DMS 273 treated with DMSO at 0.1 percent for 48 hours (cell line): ENCODE measurements around the gene SKAP1.

ENCODE experiments used
- DNase-seq: peaks from one replicate; lab custom pipeline; 2025; lab: John Stamatoyannopoulos, UW

SKAP1 gene

DNA sequence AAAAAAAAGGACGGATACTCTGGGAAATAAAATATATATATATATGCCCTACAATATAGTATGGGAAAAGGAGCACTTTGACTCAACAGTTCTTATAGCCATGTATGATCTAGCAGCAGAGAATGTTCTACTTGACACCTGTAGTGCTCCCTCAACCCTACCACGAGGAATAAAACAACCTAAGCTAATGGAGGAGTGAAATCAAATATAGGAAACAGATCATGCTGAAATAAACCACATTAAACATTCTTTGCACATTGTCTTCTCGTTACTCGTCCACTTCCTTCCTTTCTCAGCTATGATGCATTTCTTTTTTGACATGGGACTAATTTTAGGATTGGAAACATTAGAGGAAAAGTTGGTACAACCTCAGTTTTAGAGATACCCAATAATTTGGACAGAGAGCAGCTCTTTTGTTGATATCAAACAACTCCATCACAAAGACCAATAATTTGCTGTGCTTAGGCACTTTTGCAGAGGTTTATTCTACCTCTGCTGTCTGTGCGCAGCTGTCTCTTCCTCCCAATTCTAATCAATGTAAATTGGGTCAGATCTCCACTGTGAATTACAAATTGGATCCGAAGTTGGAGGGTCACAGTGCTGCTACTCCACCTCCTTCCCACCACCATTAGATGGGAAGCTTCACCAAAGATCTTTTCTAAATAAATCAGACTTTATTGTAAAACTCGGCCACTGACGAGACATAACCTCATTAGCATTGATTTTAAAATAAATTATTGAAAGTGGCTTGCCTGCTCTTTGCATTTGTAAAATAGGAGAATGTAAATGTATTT lies 256.6 kb downstream of the SKAP1 start:
- no peak for DNase-seq

DNA sequence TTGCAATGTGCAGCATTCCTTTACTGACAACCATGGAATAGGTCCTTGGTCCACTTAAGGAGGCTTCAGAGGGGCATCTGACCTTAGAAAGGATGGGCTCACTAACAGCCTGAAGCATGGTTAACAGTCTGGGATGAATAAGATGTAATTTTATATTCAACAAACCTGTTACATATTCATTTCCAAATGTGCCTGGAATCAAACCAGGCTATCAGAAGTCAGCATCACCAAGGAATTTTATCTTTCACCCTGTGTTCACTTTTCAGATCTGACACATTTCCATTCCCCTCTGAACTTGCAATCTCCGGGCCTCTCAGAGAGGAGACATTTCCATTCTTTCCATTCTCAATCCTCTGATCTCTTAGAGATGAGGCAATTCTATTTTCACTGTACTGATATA lies 260.1 kb downstream of the SKAP1 start:
- no peak for DNase-seq

DNA sequence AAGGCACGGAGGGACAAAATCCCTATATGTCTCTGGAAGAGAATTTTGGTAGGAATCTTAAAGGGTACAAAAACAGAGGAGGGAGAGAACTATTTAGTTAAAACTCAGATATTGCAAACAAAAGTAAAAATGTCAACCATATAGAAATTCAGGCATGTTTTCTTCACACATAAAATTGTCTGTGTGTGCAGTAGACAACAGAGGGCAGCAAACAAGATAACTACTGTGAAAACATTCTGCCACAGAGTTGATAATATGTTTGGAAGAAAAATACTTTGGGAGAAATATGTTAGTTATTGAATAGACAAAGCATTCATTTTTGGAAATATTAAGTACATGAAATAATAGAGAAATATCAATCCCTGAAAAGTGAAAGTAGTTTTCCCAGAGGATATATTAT lies 266.2 kb downstream of the SKAP1 start:
- no peak for DNase-seq

DNA sequence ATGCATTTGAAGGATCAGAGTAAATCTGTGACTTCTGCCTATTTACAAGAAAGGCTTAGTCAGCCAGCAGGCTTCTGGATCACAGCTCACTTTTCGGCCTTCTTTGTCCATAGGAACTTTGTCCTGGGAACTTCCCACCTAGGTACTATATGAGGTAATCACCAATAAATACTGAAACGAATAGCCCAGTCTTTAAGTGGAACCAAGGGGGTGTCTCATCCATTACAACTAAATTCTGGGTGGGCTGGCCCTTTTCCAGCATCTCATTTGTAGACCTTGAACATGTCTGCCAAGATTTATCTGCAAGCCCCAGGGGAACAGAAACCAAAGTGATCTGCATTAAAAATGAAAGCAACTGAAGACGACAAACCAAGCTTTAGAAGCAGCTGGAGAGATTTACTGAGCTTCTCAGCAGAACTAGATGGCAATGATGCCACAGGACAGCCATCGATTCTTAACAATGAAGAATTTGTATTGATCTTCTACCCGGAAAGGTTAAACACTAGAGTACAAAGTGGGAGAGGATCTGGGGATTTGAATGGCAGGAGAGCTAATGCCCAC lies 267.0 kb downstream of the SKAP1 start:
- no peak for DNase-seq

DNA sequence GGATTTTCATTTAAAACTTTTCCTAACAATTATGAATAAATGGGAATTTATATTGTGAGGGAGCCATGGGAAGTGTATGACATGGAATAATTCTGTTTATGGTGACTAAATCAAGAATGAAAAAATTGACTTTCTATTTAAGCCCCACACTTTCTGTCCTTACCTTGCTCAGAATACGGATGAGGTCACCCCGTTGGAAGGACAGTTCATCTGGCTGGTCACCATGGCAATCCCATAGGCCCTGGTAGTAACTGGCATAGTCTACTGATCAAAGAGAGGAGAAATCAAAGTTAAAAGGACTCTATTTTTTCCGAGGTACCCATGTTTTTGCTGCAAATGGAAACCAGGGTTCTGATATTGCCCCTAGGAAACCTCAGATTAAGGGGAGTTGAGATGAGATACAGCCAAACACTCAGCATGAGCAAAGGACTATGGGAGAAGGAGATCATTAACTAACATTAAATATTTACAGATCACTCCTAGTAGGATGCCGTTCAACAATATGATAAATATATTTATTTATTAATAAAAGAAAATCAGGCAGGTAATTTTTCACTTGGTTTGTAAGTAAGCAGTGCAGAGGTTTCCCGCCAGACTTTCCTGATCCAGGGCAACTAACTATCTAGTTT lies 267.6 kb downstream of the SKAP1 start:
- DNase-seq, result no peak

DNA sequence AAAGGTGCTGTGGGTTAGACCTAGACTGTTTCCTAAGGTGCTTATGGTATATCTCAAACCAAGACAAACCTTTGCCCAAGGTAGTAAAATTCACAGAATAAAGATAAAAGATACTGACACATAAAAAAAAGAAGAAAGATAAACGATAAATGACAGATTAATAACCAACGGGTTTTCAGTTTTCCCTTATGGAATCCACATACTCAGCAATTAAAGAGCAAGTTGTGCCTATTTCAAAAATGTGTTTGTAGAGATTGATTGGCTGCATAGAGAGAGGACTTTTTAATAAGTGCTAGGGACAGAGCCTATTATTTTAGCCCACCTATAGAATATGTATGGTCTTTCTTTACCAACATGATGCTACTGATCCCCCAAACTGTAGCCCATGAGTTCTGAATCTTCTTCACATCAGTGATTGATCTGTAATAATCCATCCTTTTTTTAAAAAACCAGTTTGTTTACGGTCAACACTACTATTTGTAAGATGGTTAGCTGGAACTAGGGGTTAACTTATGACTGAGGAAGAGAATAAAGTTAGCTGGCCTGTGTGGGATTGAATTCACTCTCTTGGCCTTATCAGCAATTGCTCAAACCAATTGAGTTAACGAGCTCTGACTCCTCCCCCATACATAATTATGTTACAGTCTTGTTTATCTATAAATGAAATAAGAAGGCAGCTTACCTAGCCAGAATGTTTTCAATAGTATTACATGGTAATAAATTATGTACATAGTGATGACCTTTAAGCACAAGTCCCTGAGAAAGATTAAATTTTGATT lies 268.7 kb downstream of the SKAP1 start:
- DNase-seq, result no peak

DNA sequence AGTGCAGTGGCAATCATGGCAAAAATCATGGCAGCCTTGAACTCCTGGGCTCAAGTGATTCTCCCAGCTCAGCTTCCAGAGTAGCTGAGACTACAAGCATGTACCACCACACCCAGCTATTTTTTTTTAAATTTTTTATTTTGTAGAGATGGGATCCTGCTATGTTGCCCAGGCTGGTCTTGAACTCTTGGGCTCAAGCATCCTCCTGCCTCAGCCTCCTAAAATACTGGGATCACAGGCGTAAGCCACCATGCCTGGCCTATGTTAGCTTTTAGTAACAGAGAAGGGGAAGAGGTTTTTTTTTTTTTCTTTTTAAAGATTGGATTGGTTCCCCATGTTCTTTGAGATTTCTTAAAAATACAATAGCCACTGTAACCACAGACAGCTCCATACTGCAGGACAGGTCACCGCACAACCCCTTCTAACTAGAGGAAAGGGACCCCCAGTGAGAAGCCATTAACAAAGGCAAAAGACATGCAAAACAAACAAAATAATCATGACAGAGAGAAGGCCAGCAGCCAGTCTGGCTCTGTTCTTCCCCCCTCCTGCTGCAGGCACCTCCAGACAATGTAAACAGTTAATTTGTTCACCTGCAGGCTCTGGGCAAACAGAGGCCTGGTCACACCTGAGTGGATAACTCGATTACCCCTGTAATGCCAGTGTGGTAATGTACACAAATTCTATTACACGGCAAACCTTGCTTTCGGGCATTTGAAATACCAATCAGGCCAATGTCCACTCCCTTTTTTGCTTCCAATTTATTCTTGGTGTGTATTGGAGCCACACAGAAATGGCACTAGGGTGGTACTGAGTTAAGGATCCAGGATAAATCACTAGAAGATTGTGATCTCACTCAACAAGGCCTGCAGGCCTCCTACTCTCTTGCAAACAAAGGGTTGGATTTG lies 269.6 kb downstream of the SKAP1 start:
- no peak for DNase-seq

DNA sequence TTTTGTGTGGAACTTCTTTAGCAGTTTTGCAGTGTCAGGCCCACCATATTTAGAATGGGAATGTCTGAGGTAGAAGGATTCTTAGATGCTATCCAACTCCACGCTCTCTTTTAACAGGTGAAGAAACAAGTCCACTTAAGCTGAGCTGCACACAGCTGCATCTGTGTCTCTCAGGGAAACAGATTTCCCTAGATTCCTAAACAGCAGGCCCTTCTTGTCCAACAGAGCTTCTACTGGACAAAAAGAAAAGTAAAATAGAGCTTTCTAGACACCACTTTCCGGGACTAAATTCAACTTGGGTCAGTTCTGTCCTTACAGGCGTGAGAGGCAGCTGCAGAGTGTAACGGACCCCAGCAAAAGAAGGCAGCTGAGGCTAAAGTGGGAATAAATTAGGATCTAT lies 270.8 kb downstream of the SKAP1 start:
- DNase-seq, result no peak

DNA sequence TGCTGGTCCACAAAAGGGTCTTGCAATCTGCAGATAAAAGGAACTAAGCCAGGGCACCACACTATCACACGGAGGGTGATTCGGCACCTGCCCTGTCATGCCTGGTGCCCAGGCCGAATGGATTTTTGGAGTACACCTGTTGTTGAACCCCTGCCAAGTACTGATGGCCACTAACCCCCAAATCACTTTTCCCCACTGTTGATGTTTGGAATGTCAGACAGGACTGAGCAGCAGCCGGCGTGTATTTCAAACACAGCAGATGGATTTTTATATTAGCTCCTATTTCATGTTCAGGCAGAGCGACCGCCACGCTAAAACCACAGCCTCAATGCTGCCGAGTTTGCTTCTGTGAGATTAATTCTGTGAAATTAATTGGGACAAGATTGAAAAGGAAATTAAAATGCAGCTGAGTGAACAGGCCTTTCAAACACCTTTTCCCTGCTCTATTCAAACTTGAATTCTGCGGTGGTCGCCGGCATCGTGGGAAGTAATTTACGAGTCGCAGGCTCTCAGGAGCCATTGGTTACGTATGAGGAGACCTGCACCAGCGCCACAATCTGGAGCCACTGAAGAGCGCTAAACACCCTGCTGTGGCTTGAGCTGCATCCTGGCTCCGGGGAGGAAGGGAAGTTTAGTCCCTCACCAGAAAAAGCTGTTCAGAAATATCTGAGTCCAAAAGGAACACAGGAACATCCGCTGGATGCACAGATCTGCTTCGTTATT lies 274.0 kb downstream of the SKAP1 start:
- no peak for DNase-seq

DNA sequence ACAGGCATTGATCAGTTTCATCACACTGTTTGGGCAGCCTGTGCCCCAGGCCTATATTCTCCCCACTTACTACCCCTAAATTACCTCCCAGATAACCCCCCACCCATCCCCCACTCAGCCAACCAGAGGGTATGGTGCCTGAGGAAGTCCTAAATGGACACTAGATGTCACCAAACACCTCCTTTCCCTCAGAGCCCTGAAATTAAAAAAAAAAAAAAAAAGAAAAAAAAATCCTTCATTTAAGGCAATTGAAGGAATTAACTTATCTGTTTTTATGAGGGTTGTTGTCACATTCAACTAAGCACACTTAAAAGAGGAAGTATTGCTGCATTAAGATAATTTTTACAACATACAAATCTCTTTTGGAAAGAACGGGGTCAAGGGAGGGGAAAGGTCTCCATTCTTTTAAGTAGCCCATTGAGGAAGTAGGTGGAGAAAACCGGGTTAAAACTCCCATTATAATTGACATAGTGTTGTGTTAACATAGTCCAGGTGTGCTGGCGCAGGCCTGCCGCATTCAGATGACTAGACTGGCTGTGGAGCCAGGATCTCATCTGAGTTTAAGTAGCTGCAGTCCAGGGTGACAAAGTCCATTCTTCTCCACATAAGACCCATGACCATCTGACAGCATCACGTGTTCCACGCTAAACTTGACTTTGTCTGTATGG lies 276.2 kb downstream of the SKAP1 start:
- DNase-seq, result no peak

DNA sequence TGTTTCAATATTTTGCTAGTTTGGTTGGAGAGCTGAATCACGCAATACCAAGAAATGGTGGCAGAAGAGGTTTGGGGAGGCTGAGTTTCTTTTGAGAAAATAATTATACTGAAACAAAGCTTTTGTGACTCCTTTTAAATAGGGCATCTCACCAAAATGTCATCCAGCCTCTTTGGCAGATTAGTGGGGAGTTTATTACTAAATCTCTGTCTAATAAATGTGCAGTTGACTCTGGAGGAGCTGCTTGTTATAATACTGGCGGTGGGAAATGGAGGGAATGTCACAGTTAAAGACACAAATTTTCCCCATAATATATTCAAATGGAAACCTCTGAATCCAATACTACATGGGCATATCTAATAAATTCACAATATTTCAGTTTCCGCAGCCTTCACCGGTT lies 277.7 kb downstream of the SKAP1 start:
- DNase-seq, result no peak

DNA sequence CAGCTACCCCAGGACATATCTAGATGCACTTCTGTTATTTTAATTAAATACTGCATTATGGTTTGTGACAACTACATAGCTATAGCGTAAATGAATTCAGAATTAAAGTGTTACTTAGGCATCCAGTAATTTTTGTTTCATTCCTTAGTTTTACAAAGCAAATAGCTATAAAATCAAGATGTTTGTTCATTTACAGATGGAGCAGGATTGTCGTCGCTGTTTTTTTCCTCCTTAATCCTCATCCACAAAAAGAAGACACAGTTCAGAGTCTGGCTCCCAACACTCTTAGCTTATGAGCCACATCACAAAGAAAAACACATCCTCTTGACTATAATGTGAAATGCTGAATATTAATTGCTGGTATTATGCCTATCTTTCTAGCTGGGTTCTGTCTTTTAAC lies 278.8 kb downstream of the SKAP1 start:
- no peak for DNase-seq

DNA sequence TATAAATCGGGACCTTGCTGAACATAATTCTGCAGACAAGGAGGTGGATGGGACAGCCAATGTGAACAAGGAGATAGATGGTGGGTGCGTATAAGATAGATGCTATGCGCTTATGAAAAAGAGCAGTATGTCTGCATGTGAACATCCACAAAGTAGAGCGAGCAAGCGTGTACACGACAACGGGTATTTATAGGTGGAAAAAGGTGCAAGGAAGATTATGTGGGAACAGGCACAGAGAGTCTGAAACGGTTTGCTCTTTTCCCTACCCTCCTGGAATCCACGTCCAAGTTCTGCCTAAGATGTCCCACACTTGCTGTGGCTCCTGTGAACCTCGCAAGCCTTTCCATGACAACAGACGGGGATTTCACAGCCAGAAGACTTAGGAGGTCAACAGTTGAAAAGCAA lies 279.4 kb downstream of the SKAP1 start:
- no peak for DNase-seq

DNA sequence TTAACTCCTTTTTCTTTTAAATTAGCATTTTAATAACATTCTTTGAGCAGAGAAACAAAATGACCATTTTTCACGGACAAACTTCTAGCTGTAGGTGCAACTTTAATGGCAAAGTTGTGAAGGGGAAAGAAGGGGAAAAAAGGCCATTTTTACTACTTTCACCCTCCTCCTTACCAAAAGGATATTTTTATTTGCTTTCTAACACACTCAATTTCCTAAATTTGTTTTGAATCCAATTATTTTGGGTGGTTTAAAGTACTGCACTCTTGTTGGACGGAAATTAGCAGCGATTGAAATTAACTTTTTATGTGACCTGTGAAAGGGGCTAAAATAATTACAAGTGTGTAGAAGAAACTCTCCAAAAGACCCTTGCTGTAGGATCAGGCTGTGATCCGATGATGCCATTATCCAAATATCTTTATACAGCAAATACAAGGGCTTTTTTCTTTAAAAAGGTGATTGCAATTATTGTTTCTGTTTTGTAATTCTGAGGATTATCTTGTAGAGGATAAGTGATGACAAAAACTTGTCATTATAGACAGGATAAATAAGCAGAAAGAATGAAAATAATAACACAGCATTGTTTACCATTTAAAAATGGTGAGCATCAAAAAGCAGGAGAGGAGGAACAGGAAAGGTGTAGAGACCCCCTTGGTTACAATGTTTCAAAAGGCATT lies 280.1 kb downstream of the SKAP1 start:
- DNase-seq, result no peak

DNA sequence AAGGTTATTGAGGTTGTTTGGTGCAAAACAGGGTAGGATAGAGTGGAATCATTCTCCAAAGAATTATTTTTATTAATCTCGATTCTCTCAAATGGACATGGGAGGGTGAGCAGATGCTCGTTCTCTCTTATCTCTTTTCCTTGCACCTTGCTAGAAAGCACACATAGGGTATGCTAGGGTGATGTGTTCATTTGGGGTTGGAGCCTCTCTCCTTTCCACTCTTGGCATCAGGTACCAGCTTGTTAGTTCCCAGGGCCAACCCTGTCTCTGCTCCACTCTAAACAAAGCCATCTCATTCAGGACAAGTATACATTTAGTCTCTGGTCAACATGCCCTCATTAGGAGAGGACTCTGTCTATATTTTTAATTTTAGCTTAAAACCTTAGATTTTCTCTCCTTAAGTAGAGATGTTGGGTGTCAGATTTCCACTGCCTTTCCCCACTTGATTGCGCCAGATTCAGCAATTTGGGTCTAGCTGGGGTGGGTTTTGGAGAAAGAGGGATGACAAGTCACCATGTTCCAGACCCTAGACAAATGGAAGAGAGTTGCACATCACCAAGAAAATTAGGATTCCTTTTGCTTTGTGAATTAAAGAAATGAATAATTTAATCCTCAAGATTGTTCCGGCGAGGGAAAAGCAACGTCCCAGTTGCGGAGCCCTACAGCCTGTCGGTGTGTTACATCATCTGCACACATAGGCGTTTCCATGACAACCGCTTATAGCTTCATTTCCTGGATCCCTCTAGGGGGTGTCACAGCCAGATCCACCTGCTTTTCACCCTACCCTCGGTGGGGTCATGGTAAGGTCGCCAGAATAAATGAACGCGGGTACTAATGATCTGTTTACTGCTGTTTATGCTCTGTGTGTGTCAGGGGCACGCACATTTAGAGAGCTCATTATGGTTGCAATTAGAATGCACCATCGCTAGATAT lies 280.9 kb downstream of the SKAP1 start:
- no peak for DNase-seq

DNA sequence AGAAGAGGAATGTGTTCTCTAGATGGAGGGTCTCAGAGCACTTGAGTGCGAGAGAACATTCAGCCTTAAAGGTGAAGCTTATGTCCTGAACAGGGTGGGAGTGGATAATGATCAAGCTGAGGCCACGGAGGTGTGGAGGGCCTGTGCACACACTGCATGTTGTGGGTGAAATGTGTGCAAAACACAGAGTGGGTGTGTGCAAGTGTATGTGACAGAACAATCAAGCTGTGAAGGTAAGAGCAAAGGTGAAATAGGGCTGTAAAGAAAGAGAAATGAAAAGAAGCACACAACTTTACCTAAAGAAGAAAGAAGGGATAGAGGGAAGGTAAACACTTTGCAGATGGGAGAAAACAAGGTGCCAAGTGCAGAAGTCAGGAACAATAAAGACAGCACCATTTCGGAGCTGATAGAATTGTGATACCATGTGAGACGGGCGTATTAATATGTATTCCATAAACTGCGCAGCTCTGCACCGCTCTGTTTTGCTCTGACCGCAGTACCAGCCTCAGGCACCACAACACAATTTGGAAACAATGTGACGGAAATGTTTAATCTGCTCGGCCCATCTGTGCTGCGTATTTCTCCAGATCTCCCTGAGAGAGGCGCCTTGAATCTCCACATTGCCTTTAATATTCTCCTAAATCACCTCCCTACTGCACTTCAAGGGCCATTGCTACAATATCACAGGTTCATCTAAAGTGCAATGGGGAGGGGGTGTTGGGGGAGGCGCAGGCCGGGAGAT lies 281.8 kb downstream of the SKAP1 start:
- DNase-seq, result no peak

DNA sequence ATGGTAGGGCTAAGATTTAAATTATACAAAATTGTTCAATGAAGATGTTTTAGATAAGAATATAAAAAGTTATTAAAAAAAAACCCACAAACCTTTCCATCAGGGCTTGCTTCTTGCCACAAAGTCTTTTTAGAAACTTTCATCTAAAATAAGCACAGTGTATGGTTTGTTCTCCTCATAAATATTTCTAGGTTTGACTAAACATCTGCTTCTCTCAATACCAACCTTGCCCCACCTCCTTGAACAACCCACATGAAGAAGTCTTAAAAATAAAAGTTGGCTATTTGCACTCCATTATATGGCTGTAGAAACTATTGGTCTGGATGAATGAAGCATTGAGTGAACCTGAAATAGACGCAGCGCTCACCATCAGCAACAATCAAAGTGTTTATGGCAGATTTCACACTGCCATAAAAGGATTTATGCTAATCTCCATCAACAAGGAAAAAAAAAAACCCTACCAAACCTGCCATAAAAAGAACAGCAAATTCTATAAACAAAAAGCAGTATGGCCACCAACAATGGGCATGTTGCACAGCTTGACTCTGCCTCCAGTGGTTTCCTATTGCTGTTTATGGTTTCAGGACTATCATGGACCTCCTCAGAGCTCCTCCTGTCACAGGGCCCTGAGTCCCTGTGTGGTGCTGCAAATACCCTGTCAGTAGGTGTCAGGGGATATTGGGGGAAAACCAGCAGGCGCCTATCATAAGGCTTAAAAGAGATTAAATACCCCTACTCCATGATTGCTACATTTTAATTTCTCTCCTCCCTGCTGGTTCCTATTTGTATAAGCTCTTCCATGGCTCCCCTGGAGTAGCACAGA lies 284.8 kb downstream of the SKAP1 start:
- no peak for DNase-seq
